ENCODE results near the gene ADIPOQ. TPM values are rescaled to one million over a fixed set of nuclear protein-coding genes. Genes with fewer than 3 reads are reported as not detected.

ADIPOQ gene
- total RNA-seq, 2 donors from 2014 or later: 0.17 to 0.58 TPM

GRCh38 chr3:186828340-186828739, 14.2 kb upstream of the ADIPOQ start:
- H3K4me3 ChIP-seq: no peak overlapping the region
- no peak overlapping the region for H3K9ac ChIP-seq (ENCODE audit: low read depth in 2 of 2, low read length in 2 of 2)
- H3K9me3 ChIP-seq: no peaks in the 10 kb centered on the region
- no peak overlapping the region for H3K27ac ChIP-seq
- no peaks in the 10 kb centered on the region for H3K36me3 ChIP-seq
- intact Hi-C loops (cut with DNase I): no loop called here
- no peak for DNase-seq
- H3K27me3 ChIP-seq: peaks cover 26% of the 10 kb centered on the region
- TF ChIP-seq CTCF (IDR thresholded peaks at IDR 0.05): no peak
- H3K4me1 ChIP-seq: no peaks in the 10 kb centered on the region

GRCh38 chr3:186831798-186832197, 10.7 kb upstream of the ADIPOQ start:
- no peaks in the 10 kb centered on the region for H3K4me1 ChIP-seq
- H3K27ac ChIP-seq: no peak overlapping the region
- intact Hi-C loops (cut with DNase I): no loop called here
- no peaks in the 10 kb centered on the region for H3K36me3 ChIP-seq
- no peaks in the 10 kb centered on the region for H3K9me3 ChIP-seq
- no peak overlapping the region for H3K4me3 ChIP-seq
- H3K27me3 ChIP-seq: peaks cover 5% of the 10 kb centered on the region
- H3K9ac ChIP-seq (ENCODE audit: low read depth in 2 of 2, low read length in 2 of 2): no peak overlapping the region
- no peak for TF ChIP-seq CTCF (IDR thresholded peaks at IDR 0.05)
- no peak for DNase-seq

- H3K4me1 ChIP-seq: no peaks in the 10 kb centered on the region
- H3K27me3 ChIP-seq: peaks cover 5% of the 10 kb centered on the region
- no peak for TF ChIP-seq CTCF (IDR thresholded peaks at IDR 0.05)
- no peak overlapping the region for H3K27ac ChIP-seq
- H3K4me3 ChIP-seq: no peak overlapping the region
- intact Hi-C loops (cut with DNase I): no loop called here
- no peak for DNase-seq
- H3K9ac ChIP-seq (ENCODE audit: low read depth in 2 of 2, low read length in 2 of 2): no peak overlapping the region
- H3K36me3 ChIP-seq: no peaks in the 10 kb centered on the region
- H3K9me3 ChIP-seq: no peaks in the 10 kb centered on the region
Measured at GRCh38 chr3:186832276-186832675, 10.2 kb upstream of the ADIPOQ start.

- Histone ChIP-seq H3K9ac (ENCODE audit: low read depth in 2 of 2, low read length in 2 of 2) (no peak overlapping the region), H3K27ac (no peak overlapping the region), H3K4me1 (no peaks in the 10 kb centered on the region), H3K4me3 (no peak overlapping the region), H3K36me3 (no peaks in the 10 kb centered on the region), H3K9me3 (no peaks in the 10 kb centered on the region), H3K27me3 (no peaks in the 10 kb centered on the region)
- no peak for TF ChIP-seq CTCF (IDR thresholded peaks at IDR 0.05)
- DNase-seq: no peak
- intact Hi-C loops (cut with DNase I): no loop called here
Measured at GRCh38 chr3:186839874-186840641, 2.5 kb upstream of the ADIPOQ start.

GRCh38 chr3:186841620-186842019, 890 bp upstream of the ADIPOQ start:
- intact Hi-C loops (cut with DNase I): no loop called here
- no peaks in the 10 kb centered on the region for H3K27me3 ChIP-seq
- DNase-seq: no peak

More at GRCh38 chr3:186841620-186842019, 890 bp upstream of the ADIPOQ start:
- Histone ChIP-seq H3K9me3 (no peaks in the 10 kb centered on the region), H3K36me3 (no peaks in the 10 kb centered on the region), H3K4me1 (no peaks in the 10 kb centered on the region), H3K27ac (no peak overlapping the region), H3K9ac (ENCODE audit: low read depth in 2 of 2, low read length in 2 of 2) (no peak overlapping the region), H3K4me3 (no peak overlapping the region)
- no peak for TF ChIP-seq CTCF (IDR thresholded peaks at IDR 0.05)
